Left renal cortex interstitium (tissue), 4 donors: Measurements from ENCODE around the gene ABCA7. TPM values are rescaled to one million over a fixed set of nuclear protein-coding genes. Genes with fewer than 3 reads are reported as not detected.

Experiments used
- DNase-seq, 4 donors: peaks; one replicate each; pipeline ENCODE4 v3.0.0-alpha.2; 2013; ENCODE audit warnings: low read depth in 4 of 4, low spot score in 2 of 4, missing footprints in 1 of 4
- polyA plus RNA-seq, 4 donors: library from polyadenylated mRNA; unstranded; fragments of 120-200 nt; gene quantifications; one replicate each; pipeline ENCODE4 v1.2.1, GENCODE V29; 2013; ENCODE audit not compliant: insufficient read length in 4 of 4

ABCA7 gene
- polyA plus RNA-seq, 4 donors = 6.9 to 14.0 (median 8.5) TPM

GRCh38 chr19:1068009-1069001, 28.4 kb downstream of the ABCA7 start:
- DNase-seq = no peak

DNA sequence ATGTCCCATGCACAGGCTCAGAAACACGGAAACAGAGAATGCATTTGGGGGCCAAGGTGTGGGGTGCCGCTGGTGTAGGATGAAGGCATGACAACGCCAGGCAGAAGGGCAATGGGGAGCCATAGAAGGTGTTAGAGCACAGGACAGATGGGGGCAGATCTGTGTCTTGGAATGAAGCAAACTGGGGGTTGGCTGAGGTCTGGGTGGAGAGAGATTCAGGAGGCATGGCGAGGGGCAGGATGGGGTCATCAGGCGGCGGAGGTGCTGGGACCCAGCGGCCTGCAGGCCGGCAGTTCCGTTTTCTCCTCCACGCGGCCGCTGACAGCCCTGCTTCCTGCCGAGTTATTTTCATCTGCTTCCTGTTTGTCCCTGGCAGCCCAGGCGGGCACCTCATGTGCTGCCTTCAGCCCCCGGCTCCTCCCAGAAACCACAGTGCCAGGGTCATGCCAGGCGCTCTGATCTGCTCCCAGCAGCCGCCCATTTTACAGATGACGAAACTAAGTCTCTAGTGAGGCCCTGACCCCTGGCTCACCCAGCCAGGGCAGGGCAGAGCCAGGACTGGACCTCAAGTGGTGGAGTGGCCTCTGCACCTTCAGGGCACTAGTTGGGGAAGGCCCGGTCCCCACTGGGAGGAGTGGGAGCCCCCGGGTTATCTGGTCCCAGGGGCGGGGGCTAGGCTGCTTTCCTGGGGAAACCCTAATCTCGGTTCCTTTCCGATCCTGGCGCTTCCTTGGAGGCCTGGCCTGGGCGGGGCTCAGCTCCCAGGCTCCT, 29.3 kb downstream of the ABCA7 start:
- no peak for DNase-seq

GRCh38 chr19:1070576-1070930, 30.6 kb downstream of the ABCA7 start:
- DNase-seq = no peak

- DNase-seq = no peak
These were observed 31.3 kb downstream of the ABCA7 start for GRCh38 chr19:1070931-1071791.

DNA sequence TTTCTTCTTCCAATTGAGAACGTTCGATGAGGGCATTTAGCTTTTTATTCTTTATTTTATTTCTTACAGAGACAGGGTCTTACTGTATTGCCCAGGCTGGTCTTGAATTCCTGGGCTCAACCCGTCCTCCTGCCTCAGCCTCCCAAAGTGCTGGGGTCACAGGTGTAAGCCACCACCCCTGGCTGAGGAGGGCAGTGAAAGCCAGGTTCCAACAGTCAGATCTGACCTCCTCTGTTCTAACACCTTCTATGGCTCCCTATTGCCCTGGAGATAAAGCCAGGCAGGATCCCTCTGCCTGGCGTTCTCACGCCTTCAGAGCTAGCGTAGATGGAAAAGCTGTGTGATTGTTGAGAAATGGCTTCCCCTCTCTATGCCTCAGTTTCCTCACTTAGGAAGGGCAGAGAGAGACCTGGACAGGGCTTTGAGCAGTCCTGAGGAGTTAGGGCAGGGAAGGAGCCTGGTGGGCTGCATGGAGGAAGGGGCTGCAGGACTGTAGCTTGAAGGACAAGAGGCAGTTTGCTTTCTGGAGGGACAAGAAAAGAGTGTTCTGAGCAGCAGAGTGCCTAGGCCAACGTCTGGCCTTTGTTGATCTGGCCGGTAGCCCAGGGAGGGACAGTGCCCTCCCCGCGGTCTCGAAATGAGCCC, 32.6 kb downstream of the ABCA7 start:
- no peak for DNase-seq

GRCh38 chr19:1073063-1073955, 33.4 kb downstream of the ABCA7 start:
- no peak for DNase-seq

DNA sequence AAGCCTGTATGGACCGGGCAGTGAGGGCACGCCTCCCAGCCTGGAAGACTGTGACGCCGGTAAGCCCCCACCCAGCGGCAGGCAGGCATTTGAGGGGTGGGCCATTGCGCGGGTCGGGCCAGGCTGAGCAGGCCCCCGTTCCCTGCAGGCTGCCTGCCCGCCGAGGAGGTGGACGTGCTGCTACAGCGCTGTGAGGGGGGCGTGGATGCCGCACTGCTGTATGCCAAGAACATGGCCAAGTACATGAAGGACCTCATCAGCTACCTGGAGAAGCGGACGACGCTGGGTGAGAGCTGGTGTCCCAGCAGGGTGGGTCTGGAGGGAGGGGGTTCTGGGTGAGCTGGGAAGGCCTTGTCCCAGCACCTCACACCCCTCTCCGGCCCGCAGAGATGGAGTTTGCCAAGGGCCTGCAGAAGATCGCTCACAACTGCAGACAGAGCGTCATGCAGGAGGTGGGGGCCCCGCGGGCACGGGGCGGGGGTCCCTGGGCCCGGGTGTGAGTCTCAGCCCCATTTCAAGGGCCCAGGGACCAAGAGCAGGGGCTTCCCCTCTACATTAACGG, 34.1 kb downstream of the ABCA7 start:
- DNase-seq = no peak

DNA sequence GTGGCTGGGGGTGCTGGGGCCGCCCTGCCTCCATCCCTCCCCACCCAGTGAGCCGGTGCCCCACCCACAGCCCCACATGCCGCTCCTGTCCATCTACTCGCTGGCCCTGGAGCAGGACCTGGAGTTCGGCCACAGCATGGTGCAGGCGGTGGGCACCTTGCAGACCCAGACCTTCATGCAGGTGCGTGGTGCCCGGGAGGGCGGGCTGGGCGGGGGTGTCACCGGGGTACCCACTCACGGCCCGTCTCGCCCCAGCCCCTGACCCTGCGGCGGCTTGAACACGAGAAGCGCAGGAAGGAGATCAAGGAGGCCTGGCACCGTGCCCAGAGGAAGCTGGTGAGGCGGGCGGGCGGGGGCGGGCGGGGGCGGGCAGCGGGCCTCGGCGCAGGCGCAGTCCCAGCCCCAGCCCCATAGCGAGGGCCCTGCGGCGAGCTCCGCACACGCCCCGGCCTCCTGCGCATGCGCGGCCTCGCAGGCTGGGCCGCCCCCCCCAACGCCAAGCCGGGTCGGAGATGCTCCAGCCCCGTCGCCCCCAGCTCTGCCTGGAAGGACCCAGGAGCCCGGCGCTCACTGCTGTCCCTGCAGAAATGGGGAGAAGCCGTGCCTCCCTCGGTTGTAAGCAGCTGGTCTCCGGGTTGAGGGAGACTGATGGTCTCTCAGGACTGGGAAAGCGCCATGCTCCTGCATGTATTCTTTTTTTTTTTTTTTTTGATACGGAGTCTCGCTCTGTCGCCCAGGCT, 34.8 kb downstream of the ABCA7 start:
- DNase-seq = no peak

DNA sequence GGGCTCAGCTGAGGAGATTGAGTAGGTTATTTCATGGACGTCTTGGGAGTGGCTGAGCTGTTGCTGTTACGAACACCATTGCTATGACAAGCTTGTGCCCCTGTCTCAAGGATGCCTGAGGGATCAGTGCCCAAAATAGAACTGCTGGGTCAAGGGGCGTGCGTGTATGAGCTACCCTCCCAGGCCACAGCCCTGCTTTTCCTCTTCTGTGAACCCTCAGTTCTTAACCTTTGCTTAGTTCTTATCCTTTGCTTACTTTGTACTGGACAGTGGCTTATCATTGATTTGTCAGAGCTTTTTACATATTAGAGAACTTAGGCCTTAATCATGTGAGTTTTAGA, 36.1 kb downstream of the ABCA7 start:
- no peak for DNase-seq

DNA sequence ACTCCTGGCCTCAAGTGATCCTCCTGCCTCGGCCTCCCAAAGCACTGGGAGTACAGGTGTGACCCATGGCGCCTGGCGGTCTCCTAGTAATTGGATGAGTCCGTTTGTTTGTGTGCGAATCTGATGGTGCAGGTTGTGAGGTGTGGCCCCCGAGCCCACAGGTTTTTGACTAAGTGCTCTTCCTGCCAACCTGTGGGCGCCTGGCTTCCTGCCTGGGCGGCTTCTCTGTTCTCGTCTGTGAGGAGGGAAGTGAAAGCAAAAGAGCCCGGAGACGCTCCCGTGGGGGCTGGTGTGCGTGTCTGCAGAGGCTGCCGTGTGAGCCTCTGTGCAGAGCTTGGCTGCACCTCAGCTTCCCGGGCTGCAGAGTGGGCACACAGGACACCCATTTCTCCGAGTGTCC, 37.0 kb downstream of the ABCA7 start:
- no peak for DNase-seq

GRCh38 chr19:1079566-1080111, 39.7 kb downstream of the ABCA7 start:
- DNase-seq = no peak

DNA sequence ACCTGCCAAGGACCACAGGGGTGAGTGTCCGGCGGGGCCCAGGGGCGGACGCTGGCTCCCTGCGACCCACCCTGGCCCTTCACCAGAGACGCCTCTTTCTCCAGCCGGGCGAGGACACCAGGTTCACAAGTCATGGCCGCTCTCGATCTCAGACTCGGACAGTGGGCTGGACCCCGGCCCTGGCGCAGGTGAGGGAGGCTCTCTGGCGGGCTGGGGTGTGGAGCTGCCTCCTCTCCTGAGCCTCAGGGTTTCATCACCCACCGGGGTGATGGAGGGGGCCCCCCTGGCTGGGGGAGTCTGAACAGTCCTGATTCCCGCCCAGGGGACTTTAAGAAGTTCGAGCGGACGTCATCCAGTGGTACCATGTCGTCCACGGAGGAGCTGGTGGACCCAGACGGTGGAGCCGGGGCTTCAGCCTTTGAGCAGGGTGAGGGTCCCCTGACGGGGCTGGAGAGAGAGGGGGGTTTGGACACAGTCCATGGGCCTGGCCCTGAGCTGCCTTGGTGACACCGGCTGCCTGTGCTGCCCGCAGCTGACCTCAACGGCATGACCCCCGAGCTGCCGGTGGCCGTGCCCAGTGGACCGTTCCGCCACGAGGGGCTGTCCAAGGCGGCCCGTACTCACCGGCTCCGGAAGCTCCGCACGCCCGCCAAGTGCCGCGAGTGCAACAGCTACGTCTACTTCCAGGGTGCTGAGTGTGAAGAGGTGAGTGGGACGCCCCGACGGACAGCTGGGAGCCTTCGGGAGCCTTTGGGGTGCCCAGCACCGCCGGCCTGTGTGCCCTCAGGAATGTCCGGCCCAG, 40.7 kb downstream of the ABCA7 start:
- DNase-seq = no peak

DNA sequence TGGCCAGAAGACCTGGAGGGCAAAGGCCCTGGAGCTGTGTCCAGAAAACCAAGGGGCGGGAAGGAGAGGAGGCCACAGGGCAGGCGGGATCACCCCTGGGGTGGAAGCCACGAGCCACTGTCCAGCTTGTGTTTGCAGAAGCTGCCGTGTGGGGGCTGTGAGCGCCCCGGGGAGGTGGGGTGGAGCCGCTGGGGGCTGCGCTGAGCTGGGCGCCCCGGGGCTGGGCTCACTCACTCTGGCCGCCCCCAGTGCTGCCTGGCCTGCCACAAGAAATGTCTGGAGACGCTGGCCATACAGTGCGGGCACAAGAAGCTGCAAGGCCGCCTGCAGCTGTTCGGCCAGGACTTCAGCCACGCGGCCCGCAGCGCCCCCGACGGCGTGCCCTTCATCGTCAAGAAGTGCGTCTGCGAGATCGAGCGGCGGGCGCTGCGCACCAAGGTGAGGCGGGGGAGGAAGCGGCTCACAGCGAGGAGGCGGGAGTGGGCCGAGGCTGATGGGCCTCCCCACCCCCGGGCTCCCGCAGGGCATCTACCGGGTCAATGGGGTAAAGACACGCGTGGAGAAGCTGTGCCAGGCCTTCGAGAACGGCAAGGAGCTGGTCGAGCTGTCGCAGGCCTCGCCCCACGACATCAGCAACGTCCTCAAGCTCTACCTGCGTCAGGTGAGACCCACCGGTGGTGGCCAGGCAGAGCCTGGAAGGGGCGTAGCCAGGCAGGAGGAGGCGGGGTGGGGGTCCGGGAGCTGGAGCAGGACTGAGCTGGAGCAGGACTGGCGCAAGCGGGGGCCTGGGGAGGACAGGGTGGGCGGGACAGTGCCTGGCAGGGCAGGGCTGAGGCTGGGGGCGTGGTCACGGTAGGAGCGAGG, 41.6 kb downstream of the ABCA7 start:
- DNase-seq = no peak

DNA sequence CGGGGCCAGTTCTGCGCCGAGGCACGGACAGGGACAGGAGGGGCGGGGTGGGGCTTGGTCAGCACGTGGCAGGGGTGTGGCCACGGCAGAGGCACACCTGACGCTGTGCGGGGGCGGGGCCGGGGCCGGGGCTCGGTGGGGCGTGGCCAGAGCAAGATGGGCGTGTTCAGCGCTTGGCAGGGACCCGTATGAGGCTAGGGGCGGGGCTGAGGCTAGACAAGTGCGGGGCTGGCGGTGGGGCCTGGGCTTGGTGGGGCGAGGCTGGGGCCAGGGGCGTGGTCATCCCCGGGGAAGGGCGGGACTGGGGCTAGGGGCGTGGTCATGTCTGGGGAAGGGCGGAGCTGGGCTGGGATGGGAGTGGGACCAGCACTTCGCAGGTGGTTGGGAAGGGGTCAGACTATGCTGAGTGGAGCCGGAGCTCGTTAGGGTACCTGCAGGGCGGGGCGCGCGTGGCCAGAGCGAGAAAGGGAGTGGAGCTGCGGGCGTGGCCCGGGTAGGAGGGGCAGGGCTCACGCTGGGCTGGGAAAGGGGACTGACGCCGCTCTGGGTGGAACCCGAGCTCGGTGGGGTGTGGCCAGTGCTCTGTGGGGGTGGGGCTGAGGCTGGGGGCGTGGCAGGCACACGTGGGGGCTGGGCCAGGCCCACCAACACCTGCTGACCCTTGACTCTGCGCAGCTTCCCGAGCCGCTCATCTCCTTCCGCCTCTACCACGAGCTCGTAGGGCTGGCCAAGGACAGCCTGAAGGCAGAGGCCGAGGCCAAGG, 42.4 kb downstream of the ABCA7 start:
- no peak for DNase-seq

- DNase-seq = no peak
These were observed 43.3 kb downstream of the ABCA7 start for GRCh38 chr19:1082928-1083816.
